ENCODE data around the gene TSHZ2. TPM values are rescaled to one million over a fixed set of nuclear protein-coding genes. Genes with fewer than 3 reads are reported as not detected.

The TSHZ2 gene
- total and polyA plus RNA-seq, 2 donors (not counting 1 experiment from before 2014, with no cell fraction given) = 1.00 to 5.7 TPM

DNA sequence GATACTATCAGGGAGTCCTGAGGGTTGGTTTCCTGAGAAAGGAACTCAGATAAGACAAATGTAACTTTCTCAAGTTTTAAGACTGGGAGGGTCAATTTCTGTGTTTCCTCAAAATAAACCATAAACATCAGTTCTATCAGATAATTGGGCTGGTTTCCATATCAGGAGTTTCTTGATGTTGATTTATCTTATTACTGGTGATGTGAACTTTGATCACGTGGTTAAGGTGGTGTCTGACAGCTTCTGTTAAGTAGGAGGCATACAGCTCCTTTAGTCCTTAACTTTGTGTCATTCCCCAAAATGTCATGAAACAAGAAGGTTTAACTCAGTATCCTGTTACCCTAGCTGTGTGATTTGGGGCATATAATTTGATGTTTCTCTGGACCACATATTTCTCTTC, 476.3 kb downstream of the TSHZ2 start:
- H3K9ac ChIP-seq (ENCODE audit: low read length) = no peak overlapping the region
- no CpG with 5 or more reads among the region's 1 CpG for WGBS (ENCODE audit: insufficient coverage)
- TF ChIP-seq, protein P1, sequence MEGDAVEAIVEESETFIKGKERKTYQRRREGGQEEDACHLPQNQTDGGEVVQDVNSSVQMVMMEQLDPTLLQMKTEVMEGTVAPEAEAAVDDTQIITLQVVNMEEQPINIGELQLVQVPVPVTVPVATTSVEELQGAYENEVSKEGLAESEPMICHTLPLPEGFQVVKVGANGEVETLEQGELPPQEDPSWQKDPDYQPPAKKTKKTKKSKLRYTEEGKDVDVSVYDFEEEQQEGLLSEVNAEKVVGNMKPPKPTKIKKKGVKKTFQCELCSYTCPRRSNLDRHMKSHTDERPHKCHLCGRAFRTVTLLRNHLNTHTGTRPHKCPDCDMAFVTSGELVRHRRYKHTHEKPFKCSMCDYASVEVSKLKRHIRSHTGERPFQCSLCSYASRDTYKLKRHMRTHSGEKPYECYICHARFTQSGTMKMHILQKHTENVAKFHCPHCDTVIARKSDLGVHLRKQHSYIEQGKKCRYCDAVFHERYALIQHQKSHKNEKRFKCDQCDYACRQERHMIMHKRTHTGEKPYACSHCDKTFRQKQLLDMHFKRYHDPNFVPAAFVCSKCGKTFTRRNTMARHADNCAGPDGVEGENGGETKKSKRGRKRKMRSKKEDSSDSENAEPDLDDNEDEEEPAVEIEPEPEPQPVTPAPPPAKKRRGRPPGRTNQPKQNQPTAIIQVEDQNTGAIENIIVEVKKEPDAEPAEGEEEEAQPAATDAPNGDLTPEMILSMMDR (IDR thresholded peaks at IDR 0.05) = no peak
- TF ChIP-seq EZH2 (IDR thresholded peaks at IDR 0.05; ENCODE audit: borderline replicate concordance, insufficient read depth, low read depth, low read length, poor library complexity, severe bottlenecking) = no peak
- intact Hi-C loops (cut with micrococcal nuclease) = no loop called here
- no peaks in the 10 kb centered on the region for H3K27me3 ChIP-seq (replicated peaks in 1 of 4; ENCODE audit: control extremely low read depth in 1 of 4, control insufficient read depth in 3 of 4, insufficient read depth in 4 of 4, low read length in 3 of 4)
- no peak overlapping the region for H3K27ac ChIP-seq (ENCODE audit: low read length in 2 of 2)
- no peaks in the 10 kb centered on the region for H3K36me3 ChIP-seq (replicated peaks in 1 of 2; ENCODE audit: control extremely low read depth in 1 of 2, control insufficient read depth in 1 of 2, extremely low read depth in 1 of 2, insufficient read depth in 2 of 2, low read length in 1 of 2)
- no peak overlapping the region for H2AFZ ChIP-seq (ENCODE audit: insufficient read depth, low read depth, low read length, poor library complexity, severe bottlenecking)
- peaks cover 22% of the 10 kb centered on the region for H3K9me3 Mint-ChIP-seq (ENCODE audit: insufficient read depth)
- H3K4me3 ChIP-seq (ENCODE audit: control extremely low read depth in 1 of 5, extremely low read depth in 1 of 5, insufficient read depth in 1 of 5, low read depth in 2 of 5, low read length in 4 of 5) = no peak overlapping the region
- CTCF ChIA-PET = no interaction called here
- H3K79me2 ChIP-seq (ENCODE audit: control insufficient read depth, insufficient read depth, low read length) = no peaks in the 10 kb centered on the region
- peaks cover 2 to 24% (median 18%) of the 10 kb centered on the region in 3 donors for H3K9me3 ChIP-seq (ENCODE audit: control extremely low read depth in 1 of 3, control insufficient read depth in 2 of 3, insufficient read depth in 1 of 3, low read length in 2 of 3)
- H3K27me3 Mint-ChIP-seq = no peaks in the 10 kb centered on the region
- no peaks in the 10 kb centered on the region for H3K4me1 ChIP-seq (ENCODE audit: control insufficient read depth in 2 of 2, insufficient read depth in 2 of 2, low read length in 2 of 2)
- no peak for DNase-seq
- no peak overlapping the region for H3K4me3 Mint-ChIP-seq
- no peak overlapping the region for H3K4me2 ChIP-seq (replicated peaks; ENCODE audit: low read depth, low read length, poor library complexity, severe bottlenecking)
- POLR2A ChIA-PET = no interaction called here
- no peak overlapping the region for H3K27ac Mint-ChIP-seq
- ATAC-seq (ENCODE audit: low read depth) = no peak
- no peaks in the 10 kb centered on the region for H3K4me1 Mint-ChIP-seq
- H4K20me1 ChIP-seq (ENCODE audit: control insufficient read depth, insufficient read depth, low read length, poor library complexity, severe bottlenecking) = no peaks in the 10 kb centered on the region

DNA sequence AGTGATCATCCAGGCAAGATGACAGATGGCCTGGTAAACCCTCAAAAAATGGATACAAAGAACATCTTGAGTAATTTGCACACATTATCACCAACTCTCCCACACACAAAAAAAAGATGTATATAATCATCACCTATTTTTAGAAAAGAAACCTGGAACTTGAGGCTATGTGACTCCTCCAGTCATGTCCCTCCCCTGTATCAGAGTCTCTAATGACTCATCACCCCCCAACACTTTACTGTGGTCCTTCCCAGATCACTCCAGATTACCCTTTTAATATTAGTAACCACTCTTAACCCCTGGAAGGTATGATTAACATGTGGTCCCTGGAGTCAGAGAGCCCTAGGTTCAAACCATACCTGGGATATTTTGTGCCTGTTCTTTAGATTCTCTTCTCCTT, 476.7 kb downstream of the TSHZ2 start:
- Histone ChIP-seq H4K20me1 (ENCODE audit: control insufficient read depth, insufficient read depth, low read length, poor library complexity, severe bottlenecking) (no peaks in the 10 kb centered on the region), H3K79me2 (ENCODE audit: control insufficient read depth, insufficient read depth, low read length) (no peaks in the 10 kb centered on the region), H3K27me3 (replicated peaks in 1 of 4; ENCODE audit: control extremely low read depth in 1 of 4, control insufficient read depth in 3 of 4, insufficient read depth in 4 of 4, low read length in 3 of 4) (no peaks in the 10 kb centered on the region), H3K4me3 (ENCODE audit: control extremely low read depth in 1 of 5, extremely low read depth in 1 of 5, insufficient read depth in 1 of 5, low read depth in 2 of 5, low read length in 4 of 5) (no peak overlapping the region), H2AFZ (ENCODE audit: insufficient read depth, low read depth, low read length, poor library complexity, severe bottlenecking) (no peak overlapping the region), H3K9me3 (ENCODE audit: control extremely low read depth in 1 of 3, control insufficient read depth in 2 of 3, insufficient read depth in 1 of 3, low read length in 2 of 3) (peaks cover 3 to 24% (median 18%) of the 10 kb centered on the region in 3 donors), H3K27ac (ENCODE audit: low read length in 2 of 2) (no peak overlapping the region), H3K4me1 (ENCODE audit: control insufficient read depth in 2 of 2, insufficient read depth in 2 of 2, low read length in 2 of 2) (no peaks in the 10 kb centered on the region), H3K36me3 (replicated peaks in 1 of 2; ENCODE audit: control extremely low read depth in 1 of 2, control insufficient read depth in 1 of 2, extremely low read depth in 1 of 2, insufficient read depth in 2 of 2, low read length in 1 of 2) (no peaks in the 10 kb centered on the region), H3K9ac (ENCODE audit: low read length) (no peak overlapping the region), H3K4me2 (replicated peaks; ENCODE audit: low read depth, low read length, poor library complexity, severe bottlenecking) (no peak overlapping the region)
- TF ChIP-seq, protein P1 (IDR thresholded peaks at IDR 0.05) = no peak
- TF ChIP-seq EZH2 (IDR thresholded peaks at IDR 0.05; ENCODE audit: borderline replicate concordance, insufficient read depth, low read depth, low read length, poor library complexity, severe bottlenecking) = no peak
- ChIA-PET POLR2A (no interaction called here), CTCF (no interaction called here)
- DNase-seq (no peak), ATAC-seq (ENCODE audit: low read depth) (no peak)
- Mint-ChIP-seq H3K4me1 (no peaks in the 10 kb centered on the region), H3K27me3 (no peaks in the 10 kb centered on the region), H3K9me3 (ENCODE audit: insufficient read depth) (peaks cover 22% of the 10 kb centered on the region), H3K27ac (no peak overlapping the region), H3K4me3 (no peak overlapping the region)
- intact Hi-C loops (cut with micrococcal nuclease) = no loop called here
